CD4-positive, alpha-beta T cell (primary cell): ENCODE data around the gene RTN3. TPM values are rescaled to one million over a fixed set of nuclear protein-coding genes. Genes with fewer than 3 reads are reported as not detected.

Source experiments
- ATAC-seq: fragments of 200-7000 bp; cut with Tn5 transposase; one replicate; pipeline ENCODE4 v1.10.0; 2022; ENCODE audit warnings: mild to moderate bottlenecking; ENCODE audit not compliant: poor library complexity
- CTCF ChIA-PET: fragments of 350-600 bp; sonication (Branson Sonifier 250); formaldehyde crosslinking; loops from one replicate; lab custom pipeline; 2021; ENCODE audit warnings: antibody characterized with exemption, inconsistent platforms; lab: Charles Lee
- POLR2A ChIA-PET: fragments of 350-600 bp; sonication (Branson Sonifier 250); formaldehyde crosslinking; loops from one replicate; lab custom pipeline; 2021; ENCODE audit warnings: antibody characterized with exemption, inconsistent platforms; lab: Charles Lee
- DNase-seq, 14 experiments: peaks; one replicate each; pipeline ENCODE4 v3.0.0-alpha.2; 2013 to 2020; ENCODE audit warnings: mixed read lengths in 2 of 14
- H3K27ac ChIP-seq, 2 donors: one replicate each; pipeline versions ENCODE4 v1.5.1 to v1.7.0; 2013; ENCODE audit warnings: low read length in 2 of 2, low read depth in 1 of 2, mild to moderate bottlenecking in 1 of 2
- H3K27me3 ChIP-seq, 2 experiments: 1 replicate in 1 of 2; 2 replicates in 1 of 2; pipeline versions ENCODE4 v1.6.1 to v1.7.0; 2013; ENCODE audit warnings: low read length in 2 of 2, control low read depth in 1 of 2, mild to moderate bottlenecking in 1 of 2, moderate library complexity in 1 of 2; ENCODE audit not compliant: insufficient read depth in 2 of 2, control insufficient read depth in 1 of 2
- H3K36me3 ChIP-seq: one replicate; pipeline ENCODE4 v1.6.1; 2013; ENCODE audit warnings: low read length, control low read depth; ENCODE audit not compliant: insufficient read depth
- H3K4me1 ChIP-seq: one replicate; pipeline ENCODE4 v1.6.1; 2013; ENCODE audit warnings: low read length, control low read depth; ENCODE audit not compliant: insufficient read depth
- H3K4me3 ChIP-seq: one replicate; pipeline ENCODE4 v1.5.1; 2013; ENCODE audit warnings: mild to moderate bottlenecking, low read length, moderate library complexity
- H3K9me3 ChIP-seq, 2 experiments: 1 replicate in 1 of 2; 2 replicates in 1 of 2; pipeline versions ENCODE4 v1.6.1 to v1.7.0; 2013; ENCODE audit warnings: low read length in 2 of 2, mild to moderate bottlenecking in 2 of 2, control low read depth in 1 of 2, moderate library complexity in 1 of 2; ENCODE audit not compliant: control insufficient read depth in 1 of 2, insufficient read depth in 1 of 2
- H3K27ac Mint-ChIP-seq: one replicate; pipeline ENCODE4 v1.8.0; 2020; ENCODE audit warnings: mixed read lengths
- H3K27me3 Mint-ChIP-seq: one replicate; pipeline ENCODE4 v1.8.0; 2021; ENCODE audit warnings: mixed read lengths
- H3K36me3 Mint-ChIP-seq: one replicate; pipeline ENCODE4 v1.8.0; 2021; ENCODE audit warnings: low read depth, mixed read lengths
- H3K4me1 Mint-ChIP-seq: one replicate; pipeline ENCODE4 v1.8.0; 2021; ENCODE audit warnings: low read depth, mixed read lengths
- H3K4me3 Mint-ChIP-seq: one replicate; pipeline ENCODE4 v1.8.0; 2020; ENCODE audit warnings: mild to moderate bottlenecking, mixed read lengths
- H3K9me3 Mint-ChIP-seq: one replicate; pipeline ENCODE4 v1.8.0; 2020; ENCODE audit warnings: mixed read lengths
- CTCF ChIP-seq: fragments of 200-600 bp; IDR thresholded peaks from one replicate; pipeline ENCODE4 v1.8.0; 2022; ENCODE audit warnings: antibody characterized with exemption, mild to moderate bottlenecking
- intact Hi-C, 2 experiments: fragments of 100-400 bp; cut with DNase I in 1 of 2; cut with micrococcal nuclease in 1 of 2; formaldehyde crosslinking; loops; one replicate each; pipeline versions ENCODE4 v1.15.1 to v1.9.0; 2023 to 2025; cut with DNase I, micrococcal nuclease
- total RNA-seq, 174 experiments: library from RNA in 2 of 174; stranded (reverse) in 2 of 174; gene quantifications; one replicate each; pipeline ENCODE4 v1.2.3 and lab custom pipeline; 2021 to 2026

RTN3 gene
- total RNA-seq, 2 experiments from 2014 or later, result 16.4 to 17.6 TPM

- H3K27me3 ChIP-seq, result no peaks in the 10 kb centered on the region
- H3K36me3 Mint-ChIP-seq, result no peaks in the 10 kb centered on the region
- H3K27ac ChIP-seq, result no peak overlapping the region
- no peaks in the 10 kb centered on the region for H3K9me3 Mint-ChIP-seq
- H3K4me3 ChIP-seq, result no peak overlapping the region
- no peaks in the 10 kb centered on the region for H3K36me3 ChIP-seq
- H3K27me3 Mint-ChIP-seq, result peaks cover 4% of the 10 kb centered on the region
- ChIA-PET CTCF (no interaction called here), POLR2A (no interaction called here)
- peaks cover 18 to 19% of the 10 kb centered on the region in 2 experiments for H3K9me3 ChIP-seq
- ATAC-seq, result no peak
- H3K4me3 Mint-ChIP-seq, result no peak overlapping the region
- H3K27ac Mint-ChIP-seq, result no peak overlapping the region
- intact Hi-C loops, result no loop called here
- no peak for DNase-seq
- TF ChIP-seq CTCF, result no peak
- no peaks in the 10 kb centered on the region for H3K4me1 Mint-ChIP-seq
- H3K4me1 ChIP-seq, result no peaks in the 10 kb centered on the region
Measured at GRCh38 chr11:63793161-63793560, 111.9 kb downstream of the RTN3 start.

- no peak for DNase-seq
- H3K4me3 ChIP-seq, result no peak overlapping the region
- peaks cover 16 to 18% of the 10 kb centered on the region in 2 experiments for H3K9me3 ChIP-seq
- ATAC-seq, result no peak
- Mint-ChIP-seq H3K27ac (no peak overlapping the region), H3K9me3 (no peaks in the 10 kb centered on the region), H3K27me3 (peaks cover 4% of the 10 kb centered on the region), H3K4me1 (no peaks in the 10 kb centered on the region), H3K4me3 (no peak overlapping the region), H3K36me3 (no peaks in the 10 kb centered on the region)
- no peak overlapping the region for H3K27ac ChIP-seq
- intact Hi-C loops, result no loop called here
- ChIA-PET POLR2A (no interaction called here), CTCF (no interaction called here)
- no peaks in the 10 kb centered on the region for H3K27me3 ChIP-seq
- no peak for TF ChIP-seq CTCF
- no peaks in the 10 kb centered on the region for H3K4me1 ChIP-seq
- no peaks in the 10 kb centered on the region for H3K36me3 ChIP-seq
Measured at GRCh38 chr11:63795066-63795465, 113.8 kb downstream of the RTN3 start.

GRCh38 chr11:63800921-63801320, 119.6 kb downstream of the RTN3 start:
- no peak for DNase-seq
- TF ChIP-seq CTCF, result no peak

More at GRCh38 chr11:63800921-63801320, 119.6 kb downstream of the RTN3 start:
- Mint-ChIP-seq H3K36me3 (no peaks in the 10 kb centered on the region), H3K4me1 (no peaks in the 10 kb centered on the region), H3K27ac (no peak overlapping the region), H3K27me3 (no peaks in the 10 kb centered on the region), H3K4me3 (no peak overlapping the region), H3K9me3 (no peaks in the 10 kb centered on the region)
- H3K27ac ChIP-seq, result no peak overlapping the region
- CTCF ChIA-PET, result no interaction called here
- POLR2A ChIA-PET, result no interaction called here
- no peak for ATAC-seq
- H3K9me3 ChIP-seq, result no peaks in the 10 kb centered on the region
- H3K4me1 ChIP-seq, result no peaks in the 10 kb centered on the region
- intact Hi-C loops, result no loop called here
- H3K27me3 ChIP-seq, result no peaks in the 10 kb centered on the region
- H3K4me3 ChIP-seq, result no peak overlapping the region
- no peaks in the 10 kb centered on the region for H3K36me3 ChIP-seq
